OCI-LY3 (cell line): ENCODE results near the gene DBNDD2.

ENCODE experiments used
- H2AFZ ChIP-seq: fragments of 200-600, 300-600 bp; shearing (Covaris generic); 2 replicates; pipeline ENCODE4 v1.6.0; 2014; ENCODE audit warnings: antibody characterized with exemption, low read depth, low read length
- H3K27ac ChIP-seq: fragments of 200-600, 300-600 bp; sonication (generic); 2 replicates; pipeline ENCODE4 v1.5.1; 2014; ENCODE audit warnings: mild to moderate bottlenecking, low read length, moderate library complexity, mixed read lengths
- H3K27me3 ChIP-seq: fragments of 200-600, 300-600 bp; sonication (generic); 2 replicates; pipeline ENCODE4 v1.6.1; 2014; ENCODE audit warnings: low read depth, low read length, mixed read lengths
- H3K36me3 ChIP-seq: fragments of 200-600, 300-600 bp; sonication (generic); replicated peaks from 2 replicates; pipeline ENCODE3; 2014; ENCODE audit warnings: low read depth, low read length, mixed read lengths
- H3K4me1 ChIP-seq: fragments of 300-600, 200-600 bp; sonication (generic); 2 replicates; pipeline ENCODE4 v1.6.1; 2014; ENCODE audit warnings: low read length, mixed read lengths
- H3K4me2 ChIP-seq: fragments of 200-600, 300-600 bp; sonication (generic); 2 replicates; pipeline ENCODE4 v1.6.1; 2014; ENCODE audit warnings: low read length, mixed read lengths
- H3K4me3 ChIP-seq: fragments of 300-600, 200-600 bp; sonication (generic); 2 replicates; pipeline ENCODE4 v1.5.1; 2014; ENCODE audit warnings: antibody characterized with exemption, mild to moderate bottlenecking, low read length, moderate library complexity
- H3K79me2 ChIP-seq: fragments of 300-600, 200-600 bp; shearing (Covaris generic); 2 replicates; pipeline ENCODE4 v1.6.1; 2014; ENCODE audit warnings: mild to moderate bottlenecking, low read length, mixed read lengths
- H3K9ac ChIP-seq: fragments of 300-600, 200-600 bp; shearing (Covaris generic); 2 replicates; pipeline ENCODE4 v1.6.0; 2014; ENCODE audit warnings: mild to moderate bottlenecking, low read length, moderate library complexity
- H3K9me3 ChIP-seq: fragments of 200-600, 300-600 bp; shearing (Covaris generic); 2 replicates; pipeline ENCODE4 v1.6.1; 2014; ENCODE audit warnings: low read length, mixed read lengths; ENCODE audit not compliant: insufficient read depth
- H4K20me1 ChIP-seq: fragments of 200-600, 300-600 bp; sonication (generic); 2 replicates; pipeline ENCODE4 v1.6.1; 2016; ENCODE audit warnings: low read length, mixed read lengths; ENCODE audit not compliant: insufficient read depth
- CTCF ChIP-seq: fragments of 200-600, 300-600 bp; sonication (generic); IDR thresholded peaks from 2 replicates; pipeline ENCODE4 v1.5.1; 2014; ENCODE audit warnings: antibody characterized with exemption, low read length, low read depth
- EZH2phosphoT487 ChIP-seq: fragments of 200-600 bp; shearing (Covaris generic); IDR thresholded peaks from 2 replicates; pipeline ENCODE4 v1.6.1; 2018; ENCODE audit warnings: antibody characterized with exemption, mixed run types, low read depth

The DBNDD2 gene

GRCh38 chr20:45407067-45407745, 883 bp upstream of the DBNDD2 start:
- Histone ChIP-seq H2AFZ (peak overlapping the region; percentile 95; the same call in 1 of the 2 replicates), H3K4me3 (peak overlapping the region; percentile 86), H3K4me2 (peak overlapping the region; percentile 86), H3K9me3 (no peaks in the 10 kb centered on the region), H3K36me3 (peaks cover 2% of the 10 kb centered on the region), H3K27me3 (peaks cover 27% of the 10 kb centered on the region; the same call in 1 of the 2 replicates), H3K4me1 (peaks cover 5% of the 10 kb centered on the region; the same call in 1 of the 2 replicates), H4K20me1 (no peaks in the 10 kb centered on the region), H3K27ac (no peak overlapping the region), H3K79me2 (no peaks in the 10 kb centered on the region), H3K9ac (peak overlapping the region; percentile 67)
- TF ChIP-seq EZH2phosphoT487 (no peak), CTCF (no peak)

GRCh38 chr20:45408646-45409213, 641 bp downstream of the DBNDD2 start:
- Histone ChIP-seq H3K4me3 (no peak overlapping the region), H3K4me2 (no peak overlapping the region), H3K9ac (no peak overlapping the region), H3K27me3 (peaks cover 27% of the 10 kb centered on the region; the same call in 1 of the 2 replicates), H3K27ac (no peak overlapping the region), H3K4me1 (peaks cover 5% of the 10 kb centered on the region; the same call in 1 of the 2 replicates), H4K20me1 (no peaks in the 10 kb centered on the region), H3K79me2 (no peaks in the 10 kb centered on the region), H3K9me3 (no peaks in the 10 kb centered on the region), H2AFZ (no peak overlapping the region), H3K36me3 (no peaks in the 10 kb centered on the region)
- TF ChIP-seq EZH2phosphoT487 (no peak), CTCF (no peak)

- TF ChIP-seq EZH2phosphoT487 (no peak), CTCF (no peak)
- no peak overlapping the region for H3K4me2 ChIP-seq
- H3K9me3 ChIP-seq, result no peaks in the 10 kb centered on the region
- H3K4me1 ChIP-seq, result peaks cover 6% of the 10 kb centered on the region
- no peak overlapping the region for H3K27ac ChIP-seq
- H3K79me2 ChIP-seq, result no peaks in the 10 kb centered on the region
- H2AFZ ChIP-seq, result no peak overlapping the region
- no peaks in the 10 kb centered on the region for H4K20me1 ChIP-seq
- peaks cover 23% of the 10 kb centered on the region; the same call in 1 of the 2 replicates for H3K27me3 ChIP-seq
- no peak overlapping the region for H3K9ac ChIP-seq
- H3K36me3 ChIP-seq, result no peaks in the 10 kb centered on the region
- H3K4me3 ChIP-seq, result no peak overlapping the region
Measured at GRCh38 chr20:45409521-45410272, 1.6 kb downstream of the DBNDD2 start.

- Histone ChIP-seq H3K4me1 (peaks cover 15% of the 10 kb centered on the region), H3K27ac (no peak overlapping the region), H3K4me2 (no peak overlapping the region), H3K9ac (no peak overlapping the region), H3K36me3 (no peaks in the 10 kb centered on the region), H3K4me3 (no peak overlapping the region), H3K79me2 (no peaks in the 10 kb centered on the region), H3K27me3 (peaks cover 14% of the 10 kb centered on the region; the same call in 1 of the 2 replicates), H2AFZ (no peak overlapping the region), H3K9me3 (no peaks in the 10 kb centered on the region), H4K20me1 (no peaks in the 10 kb centered on the region)
- TF ChIP-seq CTCF (no peak), EZH2phosphoT487 (no peak)
Measured at GRCh38 chr20:45410887-45411286, 2.8 kb downstream of the DBNDD2 start.
